IPS DF 4.7 (cell line): Measurements from ENCODE around the gene ZDHHC13.
"Not testable (repeated sequence)": the region's sequence is repeated elsewhere in the genome, so short reads cannot be mapped to it uniquely, and the experiment has no call there.

Source experiments
- DNase-seq: peaks from one replicate; pipeline ENCODE4 v3.0.0-alpha.2; 2013; ENCODE audit warnings: low spot score; ENCODE audit errors: extremely low read depth

The ZDHHC13 gene

DNA sequence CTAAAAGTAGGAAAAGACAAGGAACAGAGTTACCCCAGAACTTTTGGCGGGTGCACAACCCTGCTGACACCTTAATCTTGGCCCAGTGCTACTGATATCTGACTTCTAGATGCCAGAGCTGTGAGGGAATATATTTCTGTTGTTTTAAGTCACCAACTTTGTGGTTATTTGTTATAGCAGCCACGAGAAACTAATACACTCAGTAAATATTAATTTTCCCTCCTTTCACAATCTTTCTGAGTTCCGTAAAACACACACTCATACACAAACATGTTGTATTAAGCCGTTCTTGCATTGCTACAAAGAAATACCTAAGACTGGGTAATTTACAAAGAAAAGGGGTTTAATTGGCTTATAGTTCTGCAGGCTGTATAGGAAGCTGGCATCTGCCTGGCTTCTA, 16.1 kb upstream of the ZDHHC13 start:
- DNase-seq = no peak

GRCh38 chr11:19101796-19102520, 15.0 kb upstream of the ZDHHC13 start:
- no peak for DNase-seq

DNA sequence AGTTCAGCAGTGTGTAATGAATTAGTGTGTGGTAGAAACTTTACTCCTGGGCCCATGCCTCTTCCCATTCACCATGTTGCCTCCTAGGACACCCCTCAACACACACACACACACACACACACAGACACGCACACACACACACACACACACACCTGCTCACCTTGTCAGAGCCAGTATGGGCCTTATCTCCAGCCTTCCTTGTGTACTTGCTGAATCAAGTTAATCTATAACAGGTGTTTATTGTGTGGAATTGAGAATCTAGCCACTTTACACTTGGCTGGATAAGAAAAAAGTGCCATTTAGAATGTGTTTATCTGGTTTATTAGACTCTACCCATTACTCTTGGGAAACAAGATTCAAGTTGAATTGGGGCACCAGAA, 14.5 kb upstream of the ZDHHC13 start:
- no peak for DNase-seq

GRCh38 chr11:19105011-19105410, 12.0 kb upstream of the ZDHHC13 start:
- no peak for DNase-seq

DNA sequence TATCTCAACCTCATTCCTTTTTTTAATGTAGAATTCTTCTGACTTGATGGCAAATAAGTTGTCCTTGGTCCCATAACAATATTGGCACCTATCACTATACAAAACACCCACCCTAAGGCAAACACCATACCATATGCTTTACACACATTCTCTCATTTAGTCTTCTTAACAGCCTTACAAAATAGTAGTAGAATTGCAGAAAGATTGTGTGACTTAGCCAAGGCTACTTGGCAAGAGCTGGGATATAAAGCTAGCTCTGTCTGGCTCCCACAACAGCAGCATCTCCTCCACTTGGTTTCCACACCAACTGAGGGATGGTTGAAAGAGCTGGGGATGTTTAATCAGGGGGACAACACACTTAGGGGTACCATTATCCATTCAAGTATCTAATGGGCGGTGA, 9.8 kb upstream of the ZDHHC13 start:
- no peak for DNase-seq

DNA sequence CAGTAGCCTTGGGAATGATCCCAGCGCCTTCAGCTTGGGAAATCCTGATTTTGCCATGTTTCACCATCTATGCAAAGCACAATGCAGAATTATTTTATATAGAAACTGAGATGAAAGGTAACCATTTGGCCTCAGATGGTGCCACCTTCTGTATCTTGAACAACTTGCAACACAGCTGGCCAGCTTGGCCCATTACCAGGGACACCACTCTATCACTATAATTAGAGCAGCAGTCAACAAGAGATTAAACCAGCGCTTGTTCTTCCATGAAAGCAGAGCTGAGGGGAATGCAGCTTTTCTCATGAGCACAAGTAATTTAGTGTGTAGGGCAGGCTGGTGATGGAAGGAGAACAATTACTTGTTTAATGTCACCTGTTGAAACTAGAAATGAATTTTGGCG, 6.7 kb upstream of the ZDHHC13 start:
- no peak for DNase-seq

- DNase-seq = no peak
Observed at GRCh38 chr11:19111809-19112208, 5.2 kb upstream of the ZDHHC13 start.

DNA sequence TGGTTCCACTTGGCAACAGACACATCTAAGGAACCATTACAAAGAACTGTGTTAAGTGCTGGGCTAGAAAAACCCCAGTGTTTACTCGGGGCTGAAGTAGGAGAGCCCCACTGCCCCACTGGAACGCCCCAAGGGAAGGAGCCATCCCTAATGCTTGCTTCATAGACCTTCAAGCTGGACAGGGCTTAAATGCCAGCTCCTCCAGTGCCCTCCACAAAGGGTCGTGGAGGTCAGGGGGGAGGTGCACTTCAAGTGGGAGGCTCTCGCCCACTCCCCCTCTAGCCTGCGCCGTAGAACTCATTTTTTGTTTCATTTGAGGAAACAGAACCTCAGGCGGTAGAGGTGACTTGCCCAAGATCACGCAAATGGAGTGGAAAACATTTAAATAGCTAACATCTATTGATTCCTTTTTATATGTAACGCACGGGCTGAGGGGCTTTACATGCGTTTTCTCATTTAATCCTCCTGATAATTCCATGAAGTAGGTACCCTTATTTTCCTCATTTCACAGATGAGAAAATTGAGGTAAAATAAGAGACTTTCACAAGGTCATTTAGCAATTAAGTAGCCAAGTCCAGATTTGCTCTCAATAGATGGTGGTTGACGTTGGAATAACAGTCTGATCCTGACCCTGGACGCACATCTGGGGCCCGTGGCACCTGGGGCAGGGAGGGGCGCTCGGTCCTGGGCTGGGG, 545 bp upstream of the ZDHHC13 start:
- DNase-seq = no peak

DNA sequence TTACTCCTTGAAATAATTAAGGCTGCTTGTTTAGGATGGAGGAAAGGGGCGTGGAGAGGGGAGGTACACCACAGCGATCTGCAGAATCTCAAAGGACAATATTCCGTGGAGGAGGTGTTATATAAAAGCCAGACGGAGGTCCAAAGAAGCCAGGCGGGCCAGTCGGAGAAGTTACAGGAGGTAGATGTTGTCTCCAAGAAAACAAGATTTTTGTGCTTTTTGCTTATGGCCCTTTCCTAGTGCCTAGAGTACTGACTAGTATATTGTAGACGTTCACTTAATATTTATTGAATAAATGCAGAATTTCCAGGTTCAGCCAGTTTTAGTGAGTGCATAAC, 761 bp downstream of the ZDHHC13 start:
- DNase-seq = no peak

DNA sequence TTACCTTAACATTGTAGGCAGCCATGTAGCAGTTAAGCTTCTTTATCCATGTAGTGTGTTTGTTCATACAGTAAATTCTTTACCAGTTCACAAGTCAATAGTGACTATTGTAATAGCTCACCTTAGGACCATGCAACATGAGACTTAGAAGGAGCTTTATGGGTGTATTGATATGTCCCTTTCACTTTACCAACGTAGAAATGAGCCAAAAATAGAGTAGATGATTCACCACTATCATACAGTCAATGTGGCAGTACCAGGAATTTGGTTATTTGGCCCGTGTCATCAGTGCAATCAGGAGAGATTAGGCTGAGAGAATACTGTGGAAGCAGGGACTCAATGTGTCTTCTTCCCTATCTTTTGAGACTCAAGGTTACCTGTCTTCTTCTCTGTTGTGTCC, 4.7 kb downstream of the ZDHHC13 start:
- DNase-seq = no peak

DNA sequence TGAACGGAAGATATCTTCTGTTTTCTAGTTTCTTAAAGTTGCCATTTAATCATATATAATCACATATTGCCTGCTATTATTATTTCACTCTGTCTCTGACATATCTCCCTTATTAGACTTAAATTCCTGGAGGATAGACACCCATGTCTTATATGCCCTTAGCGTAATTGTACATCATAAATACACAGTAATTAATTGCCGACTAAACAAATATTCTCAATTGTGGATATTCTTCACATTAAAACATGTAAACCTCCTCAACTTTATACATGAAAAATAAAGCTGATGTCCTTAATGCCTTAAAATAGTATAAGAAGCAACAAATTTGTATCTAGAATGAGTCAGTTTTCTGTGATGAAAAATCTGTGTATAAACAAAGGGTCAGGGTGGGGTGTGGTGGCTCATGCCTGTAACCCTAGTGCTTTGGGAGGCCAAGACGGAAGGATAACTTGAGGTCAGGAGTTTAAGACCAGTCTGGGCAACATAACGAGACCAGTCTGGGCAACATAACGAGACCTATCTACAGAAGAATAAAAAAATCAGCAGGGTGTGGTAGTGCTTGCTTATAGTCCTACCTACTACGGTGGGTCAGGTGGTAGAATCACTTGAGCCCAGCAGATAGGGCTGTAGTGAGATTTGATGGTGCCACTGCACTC, 6.1 kb downstream of the ZDHHC13 start:
- DNase-seq = no peak

GRCh38 chr11:19126562-19127325, 9.8 kb downstream of the ZDHHC13 start:
- not testable (repeated sequence) for DNase-seq

DNA sequence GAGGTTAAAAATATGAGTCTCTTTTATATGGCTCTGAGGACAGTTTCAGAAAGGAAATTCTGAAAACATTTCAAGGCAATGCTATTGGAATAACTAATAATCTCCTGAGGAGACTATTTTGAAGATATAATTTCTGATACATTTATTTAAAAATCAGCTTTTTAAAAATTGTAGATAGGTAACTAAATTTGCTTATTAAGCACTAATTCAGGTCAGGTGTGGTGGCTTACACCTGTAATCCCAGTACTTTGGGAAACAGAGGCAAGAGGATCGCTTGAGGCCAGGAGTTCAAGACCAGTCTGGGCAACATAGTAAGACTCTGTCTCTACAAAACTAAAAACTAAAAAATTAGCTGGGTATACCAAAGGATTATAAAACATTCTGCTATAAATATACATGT, 17.0 kb downstream of the ZDHHC13 start:
- DNase-seq = no peak

GRCh38 chr11:19136884-19137283, 19.9 kb downstream of the ZDHHC13 start:
- DNase-seq = not testable (repeated sequence)

GRCh38 chr11:19145319-19145718, 28.4 kb downstream of the ZDHHC13 start:
- no peak for DNase-seq

DNA sequence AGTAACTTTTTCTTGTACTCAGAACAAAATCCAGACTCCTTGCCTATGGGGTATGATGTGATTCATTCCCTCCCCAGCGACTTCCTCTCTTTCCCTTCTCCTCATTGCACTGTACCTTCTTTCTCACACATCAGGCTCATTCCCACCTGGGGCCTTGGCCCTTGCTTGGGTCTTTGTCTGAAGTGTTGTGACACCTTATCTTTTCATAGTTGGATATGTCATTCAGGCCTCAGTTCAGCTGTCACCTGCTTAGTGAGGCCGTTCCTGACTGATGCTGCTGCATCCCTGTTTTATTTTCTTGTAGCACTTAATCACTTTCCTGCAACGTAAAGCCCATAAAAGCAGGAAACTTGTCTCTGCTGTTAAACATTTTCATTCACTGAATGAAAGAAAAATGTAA, 39.9 kb downstream of the ZDHHC13 start:
- no peak for DNase-seq

DNA sequence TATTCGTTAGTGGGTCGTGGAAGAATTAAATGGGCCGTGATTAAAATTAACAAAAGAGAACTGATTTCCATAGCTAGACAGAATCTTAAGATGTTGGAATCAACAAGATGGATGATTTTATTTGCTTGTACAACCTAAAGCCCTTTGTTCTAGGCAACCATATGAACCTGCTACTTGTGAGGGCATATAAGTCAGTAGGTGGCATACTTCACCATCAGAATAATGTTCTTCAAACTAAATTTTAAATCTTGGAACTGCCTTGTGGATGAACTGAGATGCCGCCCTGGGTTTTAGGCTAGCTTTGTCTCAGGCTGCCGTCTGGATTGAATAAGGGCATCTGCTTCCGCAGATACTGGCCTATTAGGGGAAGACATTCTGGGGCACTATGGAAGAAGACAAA, 43.9 kb downstream of the ZDHHC13 start:
- no peak for DNase-seq

DNA sequence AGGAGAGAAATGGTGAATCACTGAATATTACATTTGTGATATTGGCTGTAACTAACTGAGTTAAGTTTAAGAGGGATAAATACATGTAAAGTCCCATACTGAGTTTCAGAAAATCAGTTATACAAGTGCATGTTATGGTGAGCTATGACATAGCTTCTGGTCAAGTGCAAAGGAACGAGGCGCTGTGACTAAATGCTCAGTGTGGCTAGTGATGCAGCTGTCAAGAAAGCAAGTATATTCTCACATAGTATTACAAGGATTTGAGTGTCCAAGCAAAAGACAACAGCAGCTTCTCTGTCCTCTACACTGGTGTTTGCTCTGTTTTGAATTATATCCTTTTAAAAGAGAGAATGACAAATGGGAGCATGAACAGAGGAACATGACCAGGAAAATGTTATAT, 44.7 kb downstream of the ZDHHC13 start:
- DNase-seq = no peak

- DNase-seq = no peak
Observed at GRCh38 chr11:19162951-19163505, 46.1 kb downstream of the ZDHHC13 start.

- DNase-seq = no peak
Observed at GRCh38 chr11:19163617-19164016, 46.6 kb downstream of the ZDHHC13 start.

DNA sequence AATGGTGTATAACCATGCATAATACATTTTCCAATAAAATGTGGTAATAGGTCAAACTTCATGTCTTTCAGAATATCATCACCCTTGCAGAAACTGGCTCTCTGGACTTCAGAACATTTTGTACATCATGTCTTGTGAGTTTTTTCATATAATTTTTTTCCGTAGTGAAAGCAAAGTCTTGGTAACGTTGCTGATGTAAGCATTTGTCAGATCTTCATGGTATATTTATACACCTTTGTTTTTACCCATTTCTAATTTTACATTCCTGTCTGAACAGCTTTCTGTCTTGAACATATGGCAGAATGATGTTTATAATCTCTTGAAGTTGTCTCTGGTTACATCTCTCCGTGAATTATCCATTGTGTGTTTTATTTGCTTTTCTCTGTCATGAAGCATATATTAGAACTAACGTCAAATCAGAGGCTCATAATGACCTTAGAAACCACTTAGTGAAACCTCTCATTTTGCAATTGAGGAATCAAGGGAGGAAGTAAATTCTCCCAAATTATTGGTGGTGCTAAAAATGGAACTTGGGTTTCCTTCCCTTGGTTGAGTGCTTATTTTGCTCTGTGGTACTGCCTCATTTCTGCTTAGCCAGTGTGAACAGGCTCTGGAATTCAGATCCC, 47.4 kb downstream of the ZDHHC13 start:
- no peak for DNase-seq
